Suprapubic skin (tissue), 3 donors: ENCODE measurements around the gene KCNIP4.

Experiments used
- EP300 ChIP-seq: sonication (generic); formaldehyde crosslinking; IDR thresholded peaks from one replicate; pipeline ENCODE4 v1.6.1; 2017; ENCODE audit warnings: antibody characterized with exemption
- POLR2A ChIP-seq, 2 donors: fragments of 450-650 bp; IDR thresholded peaks; one replicate each; pipeline ENCODE4 v1.6.1; 2017; ENCODE audit warnings: antibody characterized with exemption in 2 of 2, mild to moderate bottlenecking in 2 of 2, moderate library complexity in 2 of 2
- TF ChIP-seq, protein P1 (sequence below), 2 donors: fragments of 200-600 bp in 1 of 2; fragments of 450-650 bp in 1 of 2; sonication (generic) in 1 of 2; IDR thresholded peaks; one replicate each; pipeline ENCODE4 v1.5.1; 2016 to 2019; ENCODE audit warnings: antibody characterized with exemption in 2 of 2, mild to moderate bottlenecking in 1 of 2, moderate library complexity in 1 of 2

DNA sequence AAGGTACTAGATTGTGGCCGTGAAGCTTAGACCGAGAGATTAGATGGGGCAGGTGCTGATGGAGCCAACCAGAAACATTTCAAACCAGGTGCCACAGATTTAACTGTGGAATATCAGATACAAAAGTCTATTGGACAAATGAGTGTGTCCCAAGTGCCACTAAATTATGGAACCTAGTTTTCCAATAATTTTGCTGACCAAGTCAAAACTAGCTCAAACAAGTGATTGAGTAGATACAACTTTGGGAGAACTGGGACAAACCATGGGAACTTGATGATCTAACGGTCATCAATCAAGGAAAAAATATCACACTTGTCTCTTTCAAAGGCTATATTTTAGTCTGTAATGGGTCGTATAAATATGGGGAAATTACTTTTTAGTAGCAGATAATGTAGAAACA, 562.9 kb downstream of the KCNIP4 start:
- TF ChIP-seq, protein P1, sequence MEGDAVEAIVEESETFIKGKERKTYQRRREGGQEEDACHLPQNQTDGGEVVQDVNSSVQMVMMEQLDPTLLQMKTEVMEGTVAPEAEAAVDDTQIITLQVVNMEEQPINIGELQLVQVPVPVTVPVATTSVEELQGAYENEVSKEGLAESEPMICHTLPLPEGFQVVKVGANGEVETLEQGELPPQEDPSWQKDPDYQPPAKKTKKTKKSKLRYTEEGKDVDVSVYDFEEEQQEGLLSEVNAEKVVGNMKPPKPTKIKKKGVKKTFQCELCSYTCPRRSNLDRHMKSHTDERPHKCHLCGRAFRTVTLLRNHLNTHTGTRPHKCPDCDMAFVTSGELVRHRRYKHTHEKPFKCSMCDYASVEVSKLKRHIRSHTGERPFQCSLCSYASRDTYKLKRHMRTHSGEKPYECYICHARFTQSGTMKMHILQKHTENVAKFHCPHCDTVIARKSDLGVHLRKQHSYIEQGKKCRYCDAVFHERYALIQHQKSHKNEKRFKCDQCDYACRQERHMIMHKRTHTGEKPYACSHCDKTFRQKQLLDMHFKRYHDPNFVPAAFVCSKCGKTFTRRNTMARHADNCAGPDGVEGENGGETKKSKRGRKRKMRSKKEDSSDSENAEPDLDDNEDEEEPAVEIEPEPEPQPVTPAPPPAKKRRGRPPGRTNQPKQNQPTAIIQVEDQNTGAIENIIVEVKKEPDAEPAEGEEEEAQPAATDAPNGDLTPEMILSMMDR (IDR thresholded peaks at IDR 0.05) = no peak
- TF ChIP-seq EP300 (no peak), POLR2A (IDR thresholded peaks at IDR 0.05) (no peak)
